Stimulated activated naive CD4-positive, alpha-beta T cell treated with Interleukin-2 at 50 U/mL for 16 hours (primary cell): Measurements from ENCODE around the gene ATG2A.

Source experiments
- DNase-seq: peaks from one replicate; lab custom pipeline; 2025; lab: John Stamatoyannopoulos, UW

Gene ATG2A

DNA sequence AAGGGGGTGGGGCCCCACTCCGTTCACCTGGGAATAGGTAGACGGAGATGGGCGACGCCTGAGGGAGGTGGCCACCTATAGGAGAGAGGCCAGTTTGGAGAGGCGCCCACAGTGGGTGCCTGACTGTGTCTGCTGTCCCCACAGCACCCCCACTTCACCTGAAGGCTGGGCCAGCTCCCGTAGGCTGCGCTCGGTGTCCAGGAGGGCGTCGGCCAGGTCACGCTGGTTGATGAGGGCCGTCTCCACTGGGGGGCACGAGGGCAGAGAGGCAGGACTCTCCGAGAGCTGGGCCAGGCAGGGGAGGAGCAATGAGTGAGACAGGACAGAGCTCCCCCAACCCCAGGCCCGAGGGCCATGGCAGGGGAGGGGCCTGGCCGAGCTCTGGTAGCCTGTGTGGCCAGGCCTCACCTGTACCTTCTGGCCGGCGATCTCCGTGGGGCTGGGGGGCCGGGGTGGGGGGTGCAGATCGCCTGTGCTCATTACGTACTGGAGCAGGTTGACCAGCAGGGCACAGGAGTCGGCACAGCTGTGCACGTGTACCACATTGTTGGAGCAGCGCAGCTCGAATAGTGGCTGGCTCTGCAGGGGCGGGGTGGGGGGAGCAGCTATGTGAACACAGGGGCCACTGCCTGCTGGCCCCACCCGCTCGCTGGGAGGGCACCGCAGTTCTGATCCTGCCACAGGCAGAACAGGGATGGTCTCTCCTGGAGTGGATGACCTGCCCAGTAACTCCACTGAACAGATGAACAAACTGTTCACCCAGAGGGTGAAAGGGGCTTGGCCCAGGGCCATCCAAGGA, 14.7 kb downstream of the ATG2A start:
- DNase-seq: no peak

DNA sequence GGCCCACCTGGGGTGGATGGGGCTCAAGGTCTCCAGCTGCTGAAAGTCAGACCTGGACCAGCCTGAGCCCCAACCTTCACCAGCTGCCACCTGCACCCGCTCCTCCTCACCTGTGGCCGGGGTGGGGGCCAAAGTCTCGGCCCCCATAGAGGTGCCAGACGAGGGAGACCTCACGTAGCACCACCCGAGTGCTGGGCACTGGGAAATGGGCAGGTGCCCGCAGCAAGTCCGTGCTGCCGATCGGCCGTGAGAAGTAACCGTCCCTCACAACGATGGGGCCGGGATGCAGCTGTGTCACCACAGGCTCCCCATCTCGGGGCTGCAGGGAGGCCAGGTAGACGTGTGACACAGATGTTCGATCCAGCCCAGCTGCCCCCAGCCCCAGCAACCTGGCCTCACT, 16.2 kb downstream of the ATG2A start:
- DNase-seq: no peak

DNA sequence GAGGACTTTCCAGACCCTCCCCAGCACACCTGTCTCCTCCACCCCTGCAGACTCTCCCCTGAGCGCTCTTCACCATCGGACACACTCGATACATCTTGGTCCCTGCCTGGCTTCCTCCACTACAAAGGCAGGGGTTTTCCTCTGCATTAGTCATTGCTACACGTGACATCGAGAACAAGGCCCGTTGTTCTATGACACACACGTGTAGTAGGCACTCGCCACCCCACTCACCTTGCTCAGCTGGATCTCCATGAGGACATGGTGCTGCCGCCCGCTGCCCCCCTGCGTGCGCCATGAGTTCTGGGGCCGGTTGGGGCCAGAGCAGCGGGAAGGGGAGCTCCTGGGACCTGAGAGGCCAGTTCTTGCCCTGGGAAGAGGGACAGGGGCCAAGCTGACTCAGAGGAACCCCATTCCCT, 16.7 kb downstream of the ATG2A start:
- peak; percentile 71 for DNase-seq

DNA sequence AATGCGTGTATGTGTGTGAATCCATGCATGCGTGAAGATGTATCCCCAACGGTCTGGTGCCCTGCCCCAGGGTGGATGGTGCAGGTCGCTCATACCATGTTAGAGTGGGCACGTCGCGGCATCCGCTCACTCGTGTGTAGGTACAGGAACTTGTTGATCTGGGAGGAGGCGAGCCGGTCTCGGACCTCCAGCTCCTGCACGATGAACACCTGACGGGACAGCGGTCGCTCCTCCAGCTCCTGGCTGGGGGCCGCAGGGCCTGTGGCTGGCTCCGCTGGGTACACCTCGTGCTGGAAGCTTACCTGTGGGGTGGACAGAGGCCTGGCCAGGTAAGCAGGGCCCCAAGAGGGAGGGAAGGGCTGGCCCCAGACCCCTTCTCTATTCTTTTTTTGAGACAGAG, 18.5 kb downstream of the ATG2A start:
- no peak for DNase-seq

DNA sequence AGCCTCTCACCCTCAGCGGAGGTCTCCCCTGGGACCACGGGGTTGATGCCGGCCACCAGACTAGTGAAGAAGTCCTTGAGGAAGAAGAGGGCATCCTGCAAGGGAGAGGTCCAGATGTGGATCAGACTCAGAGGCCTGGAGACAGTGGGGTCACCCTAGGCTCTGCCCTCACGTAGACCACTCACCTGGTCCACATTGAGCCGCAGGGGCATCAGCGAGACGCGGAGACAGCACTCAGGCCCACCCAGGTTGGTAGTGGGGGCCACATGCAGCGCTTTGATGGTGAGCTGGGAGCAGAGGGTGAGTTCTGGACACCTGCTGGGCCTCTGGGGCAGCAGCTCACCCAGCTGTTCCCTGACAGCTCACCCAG, 18.9 kb downstream of the ATG2A start:
- no peak for DNase-seq

DNA sequence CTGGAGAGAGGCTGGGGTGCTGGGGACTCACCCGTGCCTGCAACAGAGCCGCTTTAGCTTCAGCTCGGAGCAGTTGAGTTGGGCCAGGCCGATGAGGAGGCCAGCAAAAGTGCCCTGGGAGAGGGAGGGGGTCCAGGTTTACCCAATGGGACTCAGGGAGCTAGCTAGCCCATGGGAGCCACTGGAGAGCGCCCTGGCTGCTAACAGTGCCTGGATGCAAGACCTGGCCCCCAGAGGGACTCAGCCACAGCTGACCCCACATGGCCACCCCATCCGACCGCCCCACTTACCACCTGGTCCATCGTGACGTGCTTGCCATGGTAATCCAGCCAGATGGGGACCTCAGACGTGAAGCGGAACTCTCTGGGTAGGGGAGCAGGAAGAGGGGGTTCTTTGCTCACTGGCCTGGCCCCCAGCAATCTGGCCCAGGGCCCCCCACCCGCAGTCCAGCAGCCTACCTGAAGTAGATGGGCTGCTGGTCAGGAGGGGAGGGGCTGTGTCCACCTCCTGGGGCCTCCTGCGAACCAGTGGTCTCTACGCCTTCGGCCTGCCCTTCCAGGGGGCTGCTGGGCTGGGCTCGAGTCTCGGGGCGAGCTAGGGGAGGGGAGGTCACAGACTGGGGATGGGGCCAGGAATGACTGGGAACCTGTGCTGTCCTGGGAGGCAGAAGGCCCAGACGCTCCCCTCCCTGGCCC, 19.5 kb downstream of the ATG2A start:
- no peak for DNase-seq

DNA sequence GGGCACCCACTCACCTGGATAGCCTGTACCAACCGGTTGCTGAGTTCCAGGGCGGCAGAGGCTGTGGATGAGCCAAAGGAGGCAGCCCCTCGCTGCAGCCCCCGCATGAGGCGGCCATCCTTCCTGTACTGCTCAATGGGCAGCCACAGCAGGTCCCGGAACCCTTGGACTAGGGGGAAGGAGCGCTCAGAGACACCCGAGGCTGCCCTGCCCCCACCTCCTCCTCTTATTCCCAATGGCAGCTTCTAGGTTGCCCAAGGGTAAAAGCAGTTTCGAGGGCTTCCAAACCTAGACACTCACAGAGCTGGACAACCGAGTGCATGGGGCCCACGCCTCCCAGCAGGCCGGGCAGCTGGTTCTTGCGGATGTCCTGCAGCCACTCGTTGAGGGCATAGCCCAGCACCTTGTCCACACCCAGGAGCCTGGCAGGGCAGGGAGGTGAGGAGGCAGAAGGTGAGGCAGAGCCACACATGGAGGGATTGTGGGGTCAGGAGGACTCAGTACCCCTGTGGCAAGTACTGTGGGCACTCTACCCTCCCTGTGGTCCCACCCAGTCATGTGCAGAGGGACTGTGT, 20.5 kb downstream of the ATG2A start:
- no peak for DNase-seq

DNA sequence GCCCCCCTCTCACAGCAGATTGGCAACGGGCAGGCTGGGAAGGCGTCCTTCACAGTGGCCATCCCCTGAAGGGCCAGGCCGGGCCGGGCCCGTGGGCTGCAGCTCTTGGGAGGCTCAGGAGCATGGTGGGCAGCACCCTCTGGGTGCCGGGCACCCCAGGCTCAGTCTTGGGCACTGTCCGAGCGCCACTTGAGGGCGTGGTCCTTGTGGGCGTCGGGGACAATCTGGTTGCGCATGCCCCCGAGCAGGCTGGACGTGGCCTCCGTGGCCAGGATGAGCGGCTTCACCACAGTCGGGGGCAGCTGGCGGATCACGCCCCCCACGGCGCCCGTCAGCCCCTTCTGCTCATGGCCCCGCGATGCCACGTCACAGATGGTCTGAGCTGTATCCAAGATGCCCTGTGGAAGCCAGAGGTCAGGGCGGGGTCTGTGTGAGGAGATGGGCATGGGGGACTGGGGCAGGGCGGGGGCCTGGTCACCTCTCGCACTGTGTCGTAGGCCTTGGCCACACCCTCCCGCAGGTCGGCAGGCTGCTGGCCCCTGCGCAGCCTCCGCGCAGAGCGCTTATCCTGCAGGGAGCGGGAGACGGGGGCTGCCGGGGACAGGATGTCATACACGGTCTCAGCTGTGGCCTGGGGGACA, 22.1 kb downstream of the ATG2A start:
- DNase-seq: no peak

DNA sequence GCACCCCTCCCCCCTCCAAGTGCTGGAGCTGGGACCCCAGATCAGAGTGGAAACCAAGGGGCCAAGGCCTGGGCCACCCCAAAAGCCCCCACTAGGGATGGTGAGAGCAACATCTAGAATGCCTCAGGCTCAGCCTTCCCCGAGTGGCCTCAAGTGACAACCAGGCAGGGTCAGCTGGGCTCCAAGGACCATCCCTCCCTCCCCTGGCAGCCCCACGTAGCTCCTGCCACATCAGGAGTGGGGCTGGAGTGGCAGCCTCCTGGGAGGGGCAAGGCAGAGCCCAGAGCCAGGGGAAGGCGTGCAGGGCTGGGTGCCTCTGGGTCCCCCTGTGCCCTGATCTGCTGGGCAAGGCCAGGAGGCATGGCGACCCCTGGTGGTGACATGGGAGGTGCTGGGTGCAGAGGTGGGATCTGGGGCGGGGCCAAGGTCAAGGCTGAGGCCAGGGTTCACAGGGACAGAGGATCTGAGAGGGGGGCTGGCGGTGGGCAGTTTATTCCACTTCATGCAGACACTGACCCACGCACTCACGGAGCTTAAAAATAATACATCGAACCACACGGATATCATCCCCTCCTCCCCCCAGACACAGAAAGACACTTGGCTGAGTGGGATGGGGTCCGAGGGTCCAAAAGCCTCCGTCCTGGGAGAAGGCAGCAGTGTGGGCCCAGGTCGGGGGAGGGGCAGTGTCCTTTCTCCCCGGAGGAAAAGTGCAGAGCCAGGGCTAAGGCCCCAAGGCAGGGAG, 22.8 kb downstream of the ATG2A start:
- DNase-seq: peak; percentile 90

DNA sequence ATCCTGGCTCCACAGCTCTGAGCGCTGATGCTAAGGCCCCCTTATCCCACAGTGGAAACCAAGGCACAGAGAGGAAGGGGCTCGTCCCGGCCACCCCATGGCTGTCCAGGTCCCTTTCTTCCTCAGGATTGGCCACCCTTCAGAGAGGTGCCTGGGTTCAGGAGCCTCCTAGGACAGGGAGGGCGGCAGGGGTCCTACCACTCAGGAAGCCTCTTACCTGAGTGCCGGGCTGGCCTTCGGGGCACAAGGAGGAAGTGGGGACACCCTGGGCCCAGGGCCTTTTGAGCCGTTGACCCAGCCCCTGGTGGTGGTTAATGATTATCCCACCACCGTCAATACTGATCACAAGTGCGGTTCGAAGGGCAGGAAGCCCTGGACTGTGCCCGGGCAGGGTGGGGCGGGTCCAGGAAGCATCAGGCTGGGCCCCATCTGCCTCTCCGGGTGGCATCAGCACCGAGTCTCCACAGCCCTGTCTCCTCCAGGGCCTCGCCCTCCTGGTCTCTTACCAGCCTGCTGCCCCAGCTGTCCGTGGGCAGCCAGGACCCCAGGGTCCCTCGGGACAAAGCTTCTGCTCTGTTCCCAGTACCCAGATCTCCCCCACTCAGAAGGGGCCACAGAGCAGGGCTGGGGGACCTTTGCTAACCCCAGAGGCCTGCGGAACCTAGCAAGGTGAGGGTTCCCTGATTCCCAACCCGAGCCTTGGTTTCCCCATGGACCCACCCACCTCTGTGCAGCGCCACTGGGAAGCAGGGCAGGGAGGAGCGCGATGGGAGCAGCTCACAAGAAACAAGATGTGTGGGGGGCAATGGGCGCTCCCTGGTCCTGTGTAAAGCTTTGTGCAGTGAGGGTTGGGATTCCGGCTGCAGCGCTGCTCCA, 23.6 kb downstream of the ATG2A start:
- DNase-seq: no peak

DNA sequence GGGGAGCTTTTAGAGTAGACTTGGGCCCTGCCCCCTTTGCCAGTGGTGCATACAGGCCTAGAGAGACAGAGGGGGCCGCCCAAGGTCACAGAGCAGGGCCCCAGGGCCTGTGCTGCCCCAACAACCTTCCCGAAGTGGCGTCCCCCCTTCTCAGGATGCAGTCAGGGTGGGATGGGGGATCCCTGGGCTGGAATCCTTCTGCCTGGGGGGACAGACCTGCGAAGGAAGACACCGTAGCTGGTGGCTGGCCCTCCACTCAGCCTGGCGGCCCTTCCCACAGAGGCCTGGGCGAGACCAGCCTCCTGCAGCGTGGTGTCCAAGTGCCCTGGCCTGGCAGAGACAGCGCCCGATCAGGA, 24.2 kb downstream of the ATG2A start:
- DNase-seq: no peak

DNA sequence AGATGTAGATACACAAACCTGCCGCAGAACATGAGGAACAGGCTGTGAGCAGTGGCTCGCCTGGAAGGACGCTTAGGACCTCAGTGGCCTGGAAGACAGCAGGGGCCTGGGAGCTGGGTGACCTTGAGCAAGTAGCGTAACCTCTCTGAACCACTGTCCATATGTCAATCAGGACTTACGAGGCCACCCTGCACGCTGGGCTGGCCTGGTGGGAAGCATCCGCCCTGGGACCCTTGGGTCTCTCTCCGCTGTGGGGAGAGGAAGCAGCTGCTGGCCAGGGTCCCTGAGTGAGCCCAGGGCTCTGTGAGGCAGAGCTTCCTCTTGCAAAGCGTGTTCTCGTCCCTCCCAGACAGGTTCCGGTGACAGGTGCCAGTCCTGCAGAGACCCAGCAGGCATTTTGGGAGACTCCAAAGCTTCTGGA, 24.6 kb downstream of the ATG2A start:
- DNase-seq: no peak

DNA sequence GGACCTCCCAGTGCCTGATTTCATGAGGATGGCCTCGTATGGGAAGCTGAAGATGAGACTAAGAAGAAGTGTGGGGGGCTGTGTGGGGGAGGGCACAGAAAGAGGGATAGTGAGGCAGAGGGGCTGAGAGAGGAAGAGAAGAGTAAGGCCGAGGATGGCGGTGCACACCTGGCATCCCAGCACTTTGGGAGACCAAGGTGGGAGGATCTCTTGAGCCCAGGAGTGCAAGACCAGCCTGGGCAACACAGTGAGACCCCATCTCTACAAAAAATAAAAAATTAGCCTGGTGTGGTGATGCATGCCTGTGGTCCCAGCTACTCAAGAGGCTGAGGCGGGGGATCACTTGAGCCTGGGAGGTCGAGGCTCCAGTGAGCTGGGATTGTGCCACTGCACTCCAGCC, 25.1 kb downstream of the ATG2A start:
- DNase-seq: no peak

DNA sequence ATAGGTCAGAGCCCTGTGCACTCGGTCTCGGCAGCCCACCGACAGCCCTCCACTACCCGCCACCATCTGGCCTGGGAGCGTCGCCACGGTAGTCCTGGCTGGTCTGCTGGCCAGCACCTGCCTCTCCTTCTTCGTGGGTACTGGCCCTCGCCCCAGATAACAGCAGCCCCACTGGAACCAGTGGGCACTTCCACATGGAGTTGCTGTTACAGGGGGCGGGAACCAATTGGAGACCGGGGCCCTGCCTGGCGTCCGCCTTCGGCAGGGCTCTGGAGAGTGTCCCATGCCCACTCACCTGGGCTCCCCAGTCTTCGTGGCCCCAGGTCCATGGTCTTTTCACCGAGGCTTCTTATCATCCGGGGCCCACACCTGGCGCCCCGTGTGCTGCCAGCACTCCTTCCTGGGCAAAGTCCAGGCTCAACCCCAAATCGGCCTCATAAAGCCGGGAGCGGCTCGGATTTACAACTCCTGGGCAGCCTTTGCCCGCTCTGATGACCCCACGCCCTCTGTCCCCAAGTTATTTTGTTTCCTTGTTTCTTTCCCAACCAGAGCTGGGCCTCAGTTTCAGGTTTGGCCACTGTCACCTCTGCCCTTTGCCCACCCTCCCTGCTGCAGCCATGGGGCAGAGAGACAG, 25.7 kb downstream of the ATG2A start:
- no peak for DNase-seq

DNA sequence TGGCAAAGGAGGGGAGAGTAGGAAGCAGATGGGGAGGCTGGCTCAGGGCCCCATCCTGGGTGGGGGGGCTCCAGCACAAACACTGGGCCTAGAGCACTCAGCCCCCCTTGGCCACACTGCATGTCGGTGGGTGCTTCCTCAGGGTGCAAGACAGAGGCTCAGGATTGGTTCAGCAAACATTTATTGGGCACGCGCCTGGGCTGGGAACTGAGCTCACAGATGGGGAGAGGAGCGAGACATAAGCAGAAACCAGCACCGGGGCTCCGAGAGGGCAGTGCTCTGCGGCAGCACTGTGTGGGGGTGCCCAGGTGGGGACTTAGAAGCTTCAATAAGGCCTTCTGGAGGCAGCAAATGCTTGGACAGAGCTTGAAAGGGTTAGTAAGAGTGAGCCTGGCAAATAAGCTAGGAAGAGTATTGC, 26.5 kb downstream of the ATG2A start:
- DNase-seq: no peak

DNA sequence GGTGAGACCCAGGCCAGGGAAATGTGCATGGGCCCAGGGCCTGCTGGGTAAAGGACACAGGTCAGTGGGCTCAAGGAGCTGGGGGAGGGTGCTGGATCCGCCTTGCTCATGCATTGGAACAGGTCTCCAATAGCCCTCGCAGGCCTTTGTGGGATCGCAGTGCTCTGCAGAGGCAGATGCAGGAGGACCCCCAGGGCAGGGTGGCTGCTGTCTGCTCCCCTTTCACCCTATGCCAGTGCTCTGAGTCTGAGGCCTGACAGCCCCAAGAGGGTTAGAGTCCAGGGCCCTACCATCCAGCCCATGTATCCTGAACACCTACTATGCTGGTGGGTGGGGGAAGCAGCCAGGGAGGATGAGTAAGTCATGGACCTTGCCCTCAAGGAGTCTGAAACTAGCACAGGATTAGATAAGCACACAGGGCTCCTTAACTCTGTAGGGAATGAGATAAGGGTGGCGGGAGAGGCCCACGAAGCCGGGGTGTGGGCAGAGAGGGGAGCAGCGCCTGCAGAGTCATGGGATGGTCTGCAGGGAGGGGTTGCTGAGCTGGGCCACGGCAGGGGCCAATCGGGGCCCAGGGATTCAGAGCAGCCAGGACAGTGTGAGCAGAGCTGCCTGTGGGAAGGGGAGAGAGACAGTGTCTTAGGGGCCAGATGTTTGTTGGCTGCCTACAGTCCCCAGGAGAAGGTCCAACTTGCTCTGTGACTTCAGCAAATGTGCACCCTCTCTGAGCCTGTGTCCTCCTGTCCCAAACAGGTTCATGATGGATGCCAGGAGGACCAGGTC, 28.1 kb downstream of the ATG2A start:
- DNase-seq: no peak

DNA sequence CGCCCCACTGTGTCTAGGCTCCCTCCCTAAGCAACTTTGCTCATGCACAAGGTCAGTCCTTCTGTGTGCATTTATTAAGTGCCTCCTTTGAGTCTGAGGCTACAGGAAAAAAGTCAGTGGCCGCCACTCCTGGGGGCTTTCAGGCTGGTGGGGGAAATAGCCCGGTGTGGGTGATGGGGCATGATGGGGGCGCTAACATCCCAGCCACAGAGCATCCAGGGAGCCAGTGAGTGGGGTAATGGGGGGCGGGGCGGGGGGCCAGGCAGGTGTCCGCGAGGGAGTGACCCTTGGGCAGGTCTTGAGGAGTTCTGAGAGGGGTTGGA, 28.6 kb downstream of the ATG2A start:
- DNase-seq: no peak

DNA sequence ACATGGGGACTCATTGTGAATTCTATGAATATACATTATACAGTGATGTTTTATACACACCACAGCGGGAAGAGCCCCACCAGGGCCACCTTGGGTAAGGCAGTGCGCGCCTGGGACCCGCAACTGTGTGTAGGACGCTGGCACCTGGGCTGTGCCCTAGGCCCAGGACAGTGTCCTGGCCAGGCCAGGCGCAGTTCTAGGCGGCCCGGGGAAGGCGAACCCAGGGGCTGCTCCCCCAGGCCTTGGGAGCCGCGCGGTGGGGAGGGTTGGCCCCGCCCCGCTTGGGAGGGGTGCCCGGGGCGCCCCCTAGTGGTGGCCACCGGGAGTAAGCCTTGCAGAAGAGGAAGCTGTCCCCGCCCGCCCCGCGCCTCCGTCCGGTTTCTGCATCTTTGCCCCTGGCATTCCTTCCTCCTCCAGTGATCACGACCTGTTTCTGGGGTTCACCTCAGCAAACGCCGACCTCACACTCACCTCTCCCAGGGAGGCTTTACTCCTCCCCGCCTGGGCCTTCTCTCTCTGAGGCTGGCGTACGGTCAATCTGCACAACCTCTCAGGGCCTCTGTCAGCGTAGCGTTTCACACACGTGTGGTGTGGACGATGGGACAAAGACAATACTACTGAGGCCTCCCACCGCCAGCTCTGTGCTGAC, 29.1 kb downstream of the ATG2A start:
- DNase-seq: peak; percentile 64

DNA sequence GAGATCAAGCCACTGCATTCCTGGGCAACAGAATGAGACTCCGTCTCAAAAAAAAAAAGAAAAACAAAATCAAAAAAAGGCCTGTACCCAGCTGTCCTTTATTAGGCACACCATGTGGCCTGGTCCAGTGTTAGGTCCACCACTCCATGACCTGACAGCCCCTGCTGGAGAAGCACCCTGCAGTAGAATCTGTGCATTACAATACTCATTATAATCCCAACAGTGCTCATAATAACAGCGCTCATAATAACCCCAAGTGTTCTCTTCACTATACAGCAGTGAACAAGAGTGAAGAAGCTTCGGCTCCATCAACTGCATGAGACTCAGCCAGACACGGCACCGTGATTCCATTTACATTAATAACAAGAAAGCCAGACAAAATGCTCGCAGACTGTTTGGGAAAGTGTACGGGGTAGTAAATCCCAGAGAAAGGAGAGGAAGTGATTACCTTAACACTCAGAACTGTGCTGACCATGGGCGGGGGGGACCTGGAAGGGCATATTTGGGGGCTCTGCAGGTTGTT, 29.7 kb downstream of the ATG2A start:
- no peak for DNase-seq
